PC-9 (cell line): ENCODE measurements around the gene CLDN25.

Source experiments
- CTCF ChIP-seq: fragments of 200-600 bp; sonication (generic); conservative IDR thresholded peaks from 2 replicates; pipeline ENCODE4 v1.6.1; 2017; ENCODE audit warnings: mixed run types, antibody characterized with exemption, mild to moderate bottlenecking, moderate library complexity
- EZH2 ChIP-seq: fragments of 200-600 bp; sonication (generic); IDR thresholded peaks from 2 replicates; pipeline ENCODE4 v1.8.0; 2017; ENCODE audit warnings: antibody characterized with exemption, low read depth

GRCh38 chr11:113779496-113779895 is at the start of gene CLDN25:
- TF ChIP-seq CTCF = no peak
- TF ChIP-seq EZH2 = no peak
